IMR-90 (cell line): Measurements from ENCODE around the gene FMN2. TPM values are rescaled to one million over a fixed set of nuclear protein-coding genes. Genes with fewer than 3 reads are reported as not detected.
A peak's percentile ranks its signal among the peaks of the same experiment; 100 is the strongest.

Experiments
- ATAC-seq: fragments of 200-7000 bp; cut with Tn5 transposase; 2 replicates; pipeline ENCODE4 v1.9.1; 2020; ENCODE audit warnings: low read depth, mild to moderate bottlenecking, moderate library complexity
- BruUV-seq: library from RNA; stranded (reverse); fragments of 400-500 nt; replicated peaks from 2 replicates; lab custom pipeline; 2021; lab: Mats Ljungman, UMichigan
- CTCF ChIA-PET: fragments of 300-600 bp; formaldehyde crosslinking; extraction: SDS; loops from one replicate; lab custom pipeline; 2021; ENCODE audit warnings: antibody characterized with exemption; lab: Yijun Ruan, JAX
- POLR2A ChIA-PET: fragments of 300-600 bp; sonication (Branson Sonifier 250); formaldehyde crosslinking; loops from one replicate; lab custom pipeline; 2022; ENCODE audit warnings: antibody characterized with exemption; ENCODE audit not compliant: unreplicated experiment; lab: Charles Lee
- DNase-seq: peaks from one replicate; pipeline ENCODE4 v3.0.0; 2013
- H2AFZ ChIP-seq: replicated peaks from 2 replicates; pipeline ENCODE3; 2013; ENCODE audit warnings: low read length, mild to moderate bottlenecking; ENCODE audit not compliant: poor library complexity
- H2AK5ac ChIP-seq: 2 replicates; pipeline ENCODE4 v1.6.1; 2013; ENCODE audit warnings: low read depth, low read length, inconsistent platforms
- H2AK9ac ChIP-seq: replicated peaks from 2 replicates; pipeline ENCODE3; 2013; ENCODE audit warnings: mild to moderate bottlenecking, low read depth, low read length, moderate library complexity; ENCODE audit not compliant: poor library complexity
- H2BK120ac ChIP-seq: 2 replicates; pipeline ENCODE4 v1.6.1; 2013; ENCODE audit warnings: low read depth, low read length, inconsistent platforms
- H2BK15ac ChIP-seq: 3 replicates; pipeline ENCODE4 v1.6.1; 2013; ENCODE audit warnings: low read depth, low read length, inconsistent platforms
- H2BK20ac ChIP-seq: 2 replicates; pipeline ENCODE4 v1.6.1; 2013; ENCODE audit warnings: low read depth, mild to moderate bottlenecking, inconsistent platforms, low read length, moderate library complexity
- H2BK5ac ChIP-seq: 2 replicates; pipeline ENCODE4 v1.6.1; 2013; ENCODE audit warnings: mild to moderate bottlenecking, low read depth, low read length, inconsistent platforms; ENCODE audit not compliant: poor library complexity, severe bottlenecking
- H3K14ac ChIP-seq: replicated peaks from 2 replicates; pipeline ENCODE4 v1.6.1; 2013; ENCODE audit warnings: low read depth, low read length, inconsistent platforms
- H3K18ac ChIP-seq: 2 replicates; pipeline ENCODE4 v1.6.1; 2013; ENCODE audit warnings: low read depth, low read length, control low read depth
- H3K23ac ChIP-seq: 2 replicates; pipeline ENCODE4 v1.6.1; 2013; ENCODE audit warnings: low read depth, low read length, inconsistent platforms
- H3K27ac ChIP-seq: 2 replicates; pipeline ENCODE4 v1.5.1; 2013; ENCODE audit warnings: mild to moderate bottlenecking, control low read depth, low read length; ENCODE audit not compliant: insufficient read depth
- H3K27me3 ChIP-seq: 2 replicates; pipeline ENCODE4 v1.6.1; 2013; ENCODE audit warnings: low read length; ENCODE audit not compliant: control insufficient read depth, insufficient read depth
- H3K36me3 ChIP-seq: 2 replicates; pipeline ENCODE4 v1.6.1; 2013; ENCODE audit warnings: low read length, mixed read lengths; ENCODE audit not compliant: control insufficient read depth, insufficient read depth
- H3K4ac ChIP-seq: 2 replicates; pipeline ENCODE4 v1.6.1; 2013; ENCODE audit warnings: low read depth, low read length, inconsistent platforms
- H3K4me1 ChIP-seq: 2 replicates; pipeline ENCODE4 v1.6.1; 2013; ENCODE audit warnings: low read length, mixed read lengths; ENCODE audit not compliant: control insufficient read depth, insufficient read depth
- H3K4me2 ChIP-seq: 2 replicates; pipeline ENCODE4 v1.6.1; 2013; ENCODE audit warnings: low read depth, mild to moderate bottlenecking, control low read depth, low read length, moderate library complexity
- H3K4me3 ChIP-seq: 2 replicates; pipeline ENCODE4 v1.5.1; 2013; ENCODE audit warnings: low read depth, mild to moderate bottlenecking, control low read depth, low read length, moderate library complexity; ENCODE audit not compliant: insufficient read depth
- H3K56ac ChIP-seq: 2 replicates; pipeline ENCODE4 v1.6.1; 2013; ENCODE audit warnings: low read length, inconsistent platforms; ENCODE audit not compliant: insufficient read depth; ENCODE audit errors: extremely low read depth
- H3K79me1 ChIP-seq, 2 experiments: 2 replicates each; pipeline ENCODE4 v1.6.1; 2013; ENCODE audit warnings: low read length in 2 of 2, inconsistent platforms in 1 of 2, low read depth in 1 of 2
- H3K9ac ChIP-seq: 2 replicates; pipeline ENCODE4 v1.6.1; 2013; ENCODE audit warnings: low read depth, low read length, control low read depth
- H3K9me1 ChIP-seq: 2 replicates; pipeline ENCODE4 v1.6.1; 2013; ENCODE audit warnings: low read length, inconsistent platforms; ENCODE audit not compliant: insufficient read depth
- H3K9me3 ChIP-seq: 2 replicates; pipeline ENCODE4 v1.6.1; 2013; ENCODE audit warnings: low read length; ENCODE audit not compliant: control insufficient read depth, insufficient read depth
- H4K20me1 ChIP-seq: 2 replicates; pipeline ENCODE4 v1.6.1; 2013; ENCODE audit warnings: low read length, inconsistent platforms; ENCODE audit not compliant: insufficient read depth
- H4K5ac ChIP-seq: 2 replicates; pipeline ENCODE4 v1.6.1; 2013; ENCODE audit warnings: mild to moderate bottlenecking, low read depth, low read length, control low read depth
- H4K8ac ChIP-seq, 2 experiments: 2 replicates each; pipeline ENCODE4 v1.6.1; 2013; ENCODE audit warnings: low read depth in 2 of 2, low read length in 2 of 2, control low read depth in 1 of 2, inconsistent platforms in 1 of 2
- H4K91ac ChIP-seq: 2 replicates; pipeline ENCODE4 v1.6.1; 2013; ENCODE audit warnings: low read depth, low read length, inconsistent platforms; ENCODE audit not compliant: insufficient read depth
- CEBPB ChIP-seq: IDR thresholded peaks from 2 replicates; pipeline ENCODE4 v1.6.1; 2012; ENCODE audit warnings: low read depth, low read length, improper control_type of control experiment
- MAZ ChIP-seq: IDR thresholded peaks from 2 replicates; pipeline ENCODE4 v1.6.1; 2012; ENCODE audit warnings: low read depth, mild to moderate bottlenecking, low read length, improper control_type of control experiment, moderate library complexity, borderline replicate concordance
- WGBS, 2 experiments: methylation state at CpG; one replicate each; pipeline versions ENCODE4 v1.1.5 to v1.1.7; 2013; ENCODE audit warnings: missing lambda C conversion rate in 2 of 2; ENCODE audit not compliant: insufficient read length in 1 of 2; ENCODE audit errors: extremely low coverage in 2 of 2; 5-methylcytosine and 5-hydroxymethylcytosine counted together
- dilution Hi-C: fragments of 300-500 bp; cut with HindIII; formaldehyde crosslinking; loops from one replicate; pipeline ENCODE4 v1.14.3; 2018; ENCODE audit warnings: low sequenced_read_pairs; ENCODE audit not compliant: unreplicated experiment
- in situ Hi-C: fragments of 300-500 bp; cut with MboI; formaldehyde crosslinking; loops from 3 replicates; pipeline ENCODE4 v1.14.3; 2019; ENCODE audit warnings: low sequenced_read_pairs, inconsistent platforms, mixed read lengths
- intact Hi-C: fragments of 100-400 bp; cut with micrococcal nuclease; formaldehyde crosslinking; loops from 2 replicates; pipeline ENCODE4 v1.10.0; 2022
- polyA plus RNA-seq, 3 experiments: library from polyadenylated mRNA; depleted of rRNA; stranded (reverse); fragments of >200 nt; gene quantifications; 2 replicates each; pipeline ENCODE4 v1.2.3, GENCODE V29; 2012; ENCODE audit warnings: low replicate concordance in 1 of 3
- total RNA-seq: library from RNA; depleted of rRNA; stranded (reverse); fragments of >200 nt; gene quantifications from 2 replicates; pipeline ENCODE4 v1.2.3, GENCODE V29; 2012

Gene FMN2
- total and polyA plus RNA-seq, 2 of the 4 experiments (the other 2 are of a cell fraction): 29.0 to 35.8 TPM

DNA sequence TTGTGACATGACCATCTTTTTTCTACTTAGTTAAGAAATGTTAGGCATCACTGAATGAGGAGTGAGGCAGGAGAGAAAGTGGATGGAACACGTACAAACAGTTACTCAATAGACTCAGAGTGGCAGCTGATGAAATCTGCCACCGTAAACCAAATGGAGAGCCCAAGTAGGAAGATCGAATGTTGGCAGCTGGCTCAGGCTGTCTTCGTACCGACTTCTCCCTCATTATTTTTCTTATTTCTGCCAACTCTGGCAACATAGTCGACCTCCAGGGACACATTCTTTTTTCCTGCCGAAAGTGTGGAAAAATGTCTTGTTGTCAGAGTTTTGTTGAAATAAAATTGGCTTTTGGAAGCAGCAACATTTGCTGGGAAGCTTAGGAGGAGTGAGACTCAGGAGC is 377.0 kb downstream of the FMN2 start:
- Histone ChIP-seq H3K79me1 (peaks cover 7 to 41% of the 10 kb centered on the region in 2 experiments; a peak in 3 of 4 replicates), H3K36me3 (0 out of 2 replicates have a peak, but pooled peaks cover 2% of the 10 kb centered on the region), H4K20me1 (no peaks in the 10 kb centered on the region), H3K9me1 (no peaks in the 10 kb centered on the region), H3K14ac (peak overlapping the region; percentile 57), H3K9me3 (no peaks in the 10 kb centered on the region), H3K4me2 (peak overlapping the region; percentile 45), H2BK5ac (peak overlapping the region; percentile 6), H2BK120ac (peak overlapping the region; percentile 51), H4K91ac (peak overlapping the region; percentile 45), H2AK9ac (no peak overlapping the region), H3K18ac (peak overlapping the region; percentile 71), H4K8ac (peak overlapping the region; percentile 32 to 55; a peak in 2 of 4 replicates), H4K5ac (peak overlapping the region; percentile 89), H2BK15ac (peak overlapping the region; percentile 23; the same call in 1 of the 3 replicates), H3K27ac (peak overlapping the region; percentile 34; the same call in 1 of the 2 replicates), H3K4ac (peak overlapping the region; percentile 60; the same call in 1 of the 2 replicates), H3K4me3 (no peak overlapping the region), H3K4me1 (peaks cover 16% of the 10 kb centered on the region), H3K23ac (peak overlapping the region; percentile 67; the same call in 1 of the 2 replicates), H3K56ac (no peak overlapping the region), H3K9ac (no peak overlapping the region), H3K27me3 (no peaks in the 10 kb centered on the region), H2AFZ (no peak overlapping the region), H2BK20ac (peak overlapping the region; percentile 33; the same call in 1 of the 2 replicates), H2AK5ac (peak overlapping the region; percentile 15; the same call in 1 of the 2 replicates)
- WGBS, 2 experiments: 25% methylated on average over 2 of the region's 7 CpGs; no CpG with 5 or more reads in 1 of the 2 experiments
- no TSS peak for BruUV-seq
- no peak for ATAC-seq
- CTCF ChIA-PET: no interaction called here
- intact Hi-C loops (no loop called here), in situ Hi-C loops (loop anchor here (25.0 kb wide), 1 partner anchor 219 kb away; no protein-coding TSS in a partner anchor), dilution Hi-C loops (no loop called here)
- POLR2A ChIA-PET: no interaction called here
- TF ChIP-seq MAZ: no peak
- peak; percentile 31; the same call in 1 of the 2 replicates for TF ChIP-seq CEBPB
- peak; percentile 28 for DNase-seq
